Lower lobe of right lung (tissue), 2 donors: ENCODE data around the gene CSF2. TPM values are rescaled to one million over a fixed set of nuclear protein-coding genes. Genes with fewer than 3 reads are reported as not detected.
A peak's percentile ranks its signal among the peaks of the same experiment; 100 is the strongest.

ENCODE experiments used
- ATAC-seq, 2 donors: fragments of 200-7000 bp; cut with Tn5 transposase; one replicate each; pipeline ENCODE4 v1.9.1; 2020 to 2022; ENCODE audit warnings: mild to moderate bottlenecking in 2 of 2, moderate library complexity in 2 of 2
- DNase-seq: peaks from one replicate; pipeline ENCODE4 v3.0.0-alpha.2; 2020
- H3K27ac ChIP-seq: fragments of 200-600 bp; one replicate; pipeline ENCODE4 v1.8.0; 2022
- H3K27me3 ChIP-seq: fragments of 200-600 bp; one replicate; pipeline ENCODE4 v1.8.0; 2022; ENCODE audit warnings: low read depth
- H3K36me3 ChIP-seq: fragments of 200-600 bp; one replicate; pipeline ENCODE4 v1.8.0; 2022; ENCODE audit warnings: mild to moderate bottlenecking
- H3K4me1 ChIP-seq: fragments of 200-600 bp; one replicate; pipeline ENCODE4 v1.8.0; 2022
- H3K4me3 ChIP-seq: fragments of 200-600 bp; one replicate; pipeline ENCODE4 v1.8.0; 2022; ENCODE audit warnings: mild to moderate bottlenecking
- H3K9me3 ChIP-seq: fragments of 200-600 bp; one replicate; pipeline ENCODE4 v1.8.0; 2022
- intact Hi-C: fragments of 100-400 bp; cut with DNase I; formaldehyde crosslinking; loops from one replicate; pipeline ENCODE4 v1.11.0; 2022
- long read RNA-seq: library from polyadenylated mRNA; unstranded; transcript quantifications from one replicate; pipeline ENCODE4 v2.0.0, GENCODE V29; 2021
- total RNA-seq: library from RNA; stranded (reverse); fragmentation: NEBNext Ultra II Directional; extraction: Animal tissue kit (Norgen Biotek cat#: 25700); gene quantifications from one replicate; pipeline ENCODE4 v1.2.1, GENCODE V29; 2021
- TF ChIP-seq, protein P1 (sequence below): fragments of 200-600 bp; IDR thresholded peaks from one replicate; pipeline ENCODE4 v1.8.0; 2022; ENCODE audit warnings: antibody characterized with exemption, mild to moderate bottlenecking
- donor health status: DM: no; HTN: yes; CAD: no; lungs with severe emphysema.

Gene CSF2
- total RNA-seq, result 3.9 TPM
- long read RNA-seq, partial matches to known transcripts, result 0 of 3 reads
- long read RNA-seq, other reads (novel, unspliced or antisense), result 1 of 3 reads

GRCh38 chr5:132073231-132074013 is at the start of gene CSF2:
Gene CSF2, plus strand, starts transcription at chr5:132073789. Its CDS starts 35 bp downstream, at chr5:132073824.
- ATAC-seq (peak; percentile 16 to 41), DNase-seq (no peak)
- TF ChIP-seq, protein P1, sequence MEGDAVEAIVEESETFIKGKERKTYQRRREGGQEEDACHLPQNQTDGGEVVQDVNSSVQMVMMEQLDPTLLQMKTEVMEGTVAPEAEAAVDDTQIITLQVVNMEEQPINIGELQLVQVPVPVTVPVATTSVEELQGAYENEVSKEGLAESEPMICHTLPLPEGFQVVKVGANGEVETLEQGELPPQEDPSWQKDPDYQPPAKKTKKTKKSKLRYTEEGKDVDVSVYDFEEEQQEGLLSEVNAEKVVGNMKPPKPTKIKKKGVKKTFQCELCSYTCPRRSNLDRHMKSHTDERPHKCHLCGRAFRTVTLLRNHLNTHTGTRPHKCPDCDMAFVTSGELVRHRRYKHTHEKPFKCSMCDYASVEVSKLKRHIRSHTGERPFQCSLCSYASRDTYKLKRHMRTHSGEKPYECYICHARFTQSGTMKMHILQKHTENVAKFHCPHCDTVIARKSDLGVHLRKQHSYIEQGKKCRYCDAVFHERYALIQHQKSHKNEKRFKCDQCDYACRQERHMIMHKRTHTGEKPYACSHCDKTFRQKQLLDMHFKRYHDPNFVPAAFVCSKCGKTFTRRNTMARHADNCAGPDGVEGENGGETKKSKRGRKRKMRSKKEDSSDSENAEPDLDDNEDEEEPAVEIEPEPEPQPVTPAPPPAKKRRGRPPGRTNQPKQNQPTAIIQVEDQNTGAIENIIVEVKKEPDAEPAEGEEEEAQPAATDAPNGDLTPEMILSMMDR, result no peak
- Histone ChIP-seq H3K9me3 (no peaks in the 10 kb centered on the region), H3K27ac (peak within 1 kb of the TSS; percentile 76), H3K27me3 (no peaks in the 10 kb centered on the region), H3K36me3 (no peaks in the 10 kb centered on the region), H3K4me1 (peaks cover 39% of the 10 kb centered on the region), H3K4me3 (peak within 1 kb of the TSS; percentile 28)
- intact Hi-C loops, result no loop called here

GRCh38 chr5:132024117-132024435 is 49.5 kb upstream of the CSF2 start:
- TF ChIP-seq, protein P1, result no peak
- intact Hi-C loops, result no loop called here
- Histone ChIP-seq H3K36me3 (no peaks in the 10 kb centered on the region), H3K27me3 (no peaks in the 10 kb centered on the region), H3K4me1 (no peaks in the 10 kb centered on the region), H3K9me3 (no peaks in the 10 kb centered on the region), H3K4me3 (no peak overlapping the region), H3K27ac (no peak overlapping the region)
- no peak for ATAC-seq
- DNase-seq, result no peak

DNA sequence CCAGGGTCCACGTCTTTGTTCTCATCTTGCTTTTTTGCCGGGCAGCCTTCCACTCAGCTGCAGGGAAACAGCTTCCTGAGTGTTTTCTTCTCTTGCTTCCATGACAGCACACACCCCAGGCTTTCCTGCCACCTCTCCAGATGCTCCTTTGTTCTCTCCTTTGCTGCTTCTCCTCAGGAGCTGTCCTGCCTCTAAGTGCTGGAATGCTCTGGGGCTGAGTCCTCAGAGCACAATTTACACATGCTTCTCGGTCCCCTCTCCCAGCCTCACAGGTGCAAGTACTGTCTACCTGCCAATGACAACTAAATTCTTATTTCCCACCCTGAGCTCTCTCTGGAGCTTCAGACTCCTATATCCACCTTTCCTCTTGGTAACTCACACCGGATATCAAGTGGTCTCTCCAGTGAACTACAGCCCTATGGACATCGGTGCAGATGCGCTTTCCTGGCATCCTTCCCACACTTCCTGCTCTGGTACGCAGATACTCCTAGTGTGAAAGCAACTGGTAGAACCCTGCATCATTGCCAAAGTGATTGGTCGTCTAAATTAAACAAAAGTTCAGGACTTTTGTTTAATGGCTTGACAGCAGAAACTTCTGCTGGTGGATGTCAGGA is 48.7 kb upstream of the CSF2 start:
- intact Hi-C loops, result no loop called here
- Histone ChIP-seq H3K36me3 (no peaks in the 10 kb centered on the region), H3K9me3 (no peaks in the 10 kb centered on the region), H3K27ac (no peak overlapping the region), H3K4me3 (no peak overlapping the region), H3K4me1 (no peaks in the 10 kb centered on the region), H3K27me3 (no peaks in the 10 kb centered on the region)
- no peak for ATAC-seq
- DNase-seq, result no peak
- TF ChIP-seq, protein P1, result no peak

- Histone ChIP-seq H3K9me3 (no peaks in the 10 kb centered on the region), H3K4me3 (no peak overlapping the region), H3K4me1 (no peaks in the 10 kb centered on the region), H3K27me3 (no peaks in the 10 kb centered on the region), H3K27ac (no peak overlapping the region), H3K36me3 (no peaks in the 10 kb centered on the region)
- intact Hi-C loops, result no loop called here
- TF ChIP-seq, protein P1, result no peak
- ATAC-seq (no peak), DNase-seq (no peak)
Observed at GRCh38 chr5:132025403-132025971, 48.1 kb upstream of the CSF2 start.

GRCh38 chr5:132026516-132027008 is 47.0 kb upstream of the CSF2 start:
- TF ChIP-seq, protein P1, result no peak
- H3K27ac ChIP-seq, result no peak overlapping the region
- no peak overlapping the region for H3K4me3 ChIP-seq
- H3K36me3 ChIP-seq, result no peaks in the 10 kb centered on the region
- no peaks in the 10 kb centered on the region for H3K9me3 ChIP-seq
- no peaks in the 10 kb centered on the region for H3K4me1 ChIP-seq
- H3K27me3 ChIP-seq, result no peaks in the 10 kb centered on the region
- DNase-seq (no peak), ATAC-seq (peak in 1 of 2 donors; percentile 27)
- intact Hi-C loops, result no loop called here
